GM23338 (cell line): Measurements from ENCODE around the gene ASPG. TPM values are rescaled to one million over a fixed set of nuclear protein-coding genes. Genes with fewer than 3 reads are reported as not detected.

Experiments
- ATAC-seq: fragments of 200-7000 bp; cut with Tn5 transposase; 3 replicates; pipeline ENCODE4 v1.9.1; 2020
- DNase-seq: peaks from one replicate; pipeline ENCODE4 v3.0.0-alpha.2; 2015; ENCODE audit warnings: low spot score
- H2AFZ ChIP-seq: fragments of 200-600 bp; sonication (generic); 2 replicates; pipeline ENCODE4 v1.8.0; 2016; ENCODE audit warnings: antibody characterized with exemption, mild to moderate bottlenecking, moderate library complexity
- H3F3A ChIP-seq: fragments of 200-600 bp; sonication (generic); replicated peaks from 2 replicates; pipeline ENCODE4 v1.8.0; 2017; ENCODE audit warnings: antibody characterized with exemption, mixed run types, low read depth
- H3K27ac ChIP-seq: fragments of 200-600 bp; sonication (generic); 2 replicates; pipeline ENCODE4 v1.6.1; 2016; ENCODE audit warnings: low read depth
- H3K27me3 ChIP-seq: fragments of 200-600 bp; sonication (generic); 2 replicates; pipeline ENCODE4 v1.8.0; 2016; ENCODE audit warnings: mild to moderate bottlenecking, mixed run types, moderate library complexity; ENCODE audit not compliant: insufficient read depth
- H3K36me3 ChIP-seq: fragments of 200-600 bp; sonication (generic); 2 replicates; pipeline ENCODE4 v1.8.0; 2016; ENCODE audit warnings: mild to moderate bottlenecking; ENCODE audit not compliant: insufficient read depth
- H3K4me1 ChIP-seq: fragments of 200-600 bp; sonication (generic); 2 replicates; pipeline ENCODE4 v1.8.0; 2016; ENCODE audit warnings: mild to moderate bottlenecking, moderate library complexity; ENCODE audit not compliant: insufficient read depth
- H3K4me2 ChIP-seq: fragments of 200-600 bp; sonication (generic); 2 replicates; pipeline ENCODE4 v1.7.1; 2017; ENCODE audit warnings: mixed run types
- H3K4me3 ChIP-seq: fragments of 200-600 bp; sonication (generic); 2 replicates; pipeline ENCODE4 v1.6.1; 2016; ENCODE audit warnings: mixed run types
- H3K79me2 ChIP-seq: fragments of 200-600 bp; sonication (generic); replicated peaks from 2 replicates; pipeline ENCODE4 v1.8.0; 2017; ENCODE audit warnings: mild to moderate bottlenecking; ENCODE audit not compliant: insufficient read depth
- H3K9me2 ChIP-seq: fragments of 200-600 bp; sonication (generic); 2 replicates; pipeline ENCODE4 v1.8.0; 2017; ENCODE audit not compliant: insufficient read depth
- H4K20me1 ChIP-seq: fragments of 200-600 bp; sonication (generic); replicated peaks from 2 replicates; pipeline ENCODE4 v1.8.0; 2017; ENCODE audit warnings: mild to moderate bottlenecking; ENCODE audit not compliant: insufficient read depth
- H3K27ac Mint-ChIP-seq: 2 replicates; pipeline ENCODE4 v1.8.0; 2020; ENCODE audit warnings: inconsistent platforms, mild to moderate bottlenecking, moderate library complexity, mixed read lengths
- H3K27me3 Mint-ChIP-seq: 3 replicates; pipeline ENCODE4 v1.8.0; 2022; ENCODE audit warnings: low read depth, mild to moderate bottlenecking, moderate library complexity, mixed read lengths, inconsistent platforms; ENCODE audit not compliant: insufficient read depth, poor library complexity
- H3K36me3 Mint-ChIP-seq: 3 replicates; pipeline ENCODE4 v1.8.0; 2021; ENCODE audit warnings: low read depth, mild to moderate bottlenecking, inconsistent platforms, moderate library complexity, mixed read lengths
- H3K4me1 Mint-ChIP-seq: 3 replicates; pipeline ENCODE4 v1.8.0; 2020; ENCODE audit warnings: mild to moderate bottlenecking, inconsistent platforms, mixed read lengths
- H3K4me3 Mint-ChIP-seq: 3 replicates; pipeline ENCODE4 v1.8.0; 2021; ENCODE audit warnings: moderate library complexity, mild to moderate bottlenecking, inconsistent platforms, mixed read lengths
- H3K9me3 Mint-ChIP-seq: 3 replicates; pipeline ENCODE4 v1.8.0; 2020; ENCODE audit warnings: moderate library complexity, mild to moderate bottlenecking, inconsistent platforms, mixed read lengths
- CREB1 ChIP-seq: fragments of 250-450 bp; sonication (Bioruptor Pico); IDR thresholded peaks from 2 replicates; pipeline ENCODE4 v1.5.0; 2020; ENCODE audit warnings: low read depth, mild to moderate bottlenecking, moderate library complexity
- EZH2 ChIP-seq: fragments of 200-600 bp; sonication (generic); IDR thresholded peaks from one replicate; pipeline ENCODE4 v1.8.0; 2017; ENCODE audit warnings: antibody characterized with exemption, mild to moderate bottlenecking, low read depth; ENCODE audit not compliant: unreplicated experiment
- EZH2phosphoT487 ChIP-seq: fragments of 200-600 bp; sonication (generic); IDR thresholded peaks from one replicate; pipeline ENCODE4 v1.8.1; 2018; ENCODE audit warnings: antibody characterized with exemption; ENCODE audit not compliant: unreplicated experiment
- JUNB ChIP-seq: IDR thresholded peaks from one replicate; pipeline ENCODE4 v1.6.1; 2016; ENCODE audit warnings: antibody characterized with exemption; ENCODE audit not compliant: unreplicated experiment
- NANOG ChIP-seq: IDR thresholded peaks from 2 replicates; pipeline ENCODE4 v1.6.1; 2016; ENCODE audit warnings: antibody characterized with exemption, borderline replicate concordance
- POLR2AphosphoS5 ChIP-seq: IDR thresholded peaks from 2 replicates; pipeline ENCODE4 v1.6.1; 2016; ENCODE audit warnings: antibody characterized with exemption, low read depth
- STAT1 ChIP-seq: IDR thresholded peaks from one replicate; pipeline ENCODE4 v1.6.1; 2016; ENCODE audit warnings: antibody characterized with exemption; ENCODE audit not compliant: unreplicated experiment
- ZNF114 ChIP-seq: fragments of 250-450 bp; sonication (Bioruptor Pico); IDR thresholded peaks from 2 replicates; pipeline ENCODE4 v1.5.0; 2020; ENCODE audit warnings: mild to moderate bottlenecking, moderate library complexity
- ZNF331 ChIP-seq: fragments of 250-450 bp; sonication (Bioruptor Pico); IDR thresholded peaks from 2 replicates; pipeline ENCODE4 v1.5.0; 2020; ENCODE audit warnings: low read depth, mild to moderate bottlenecking, moderate library complexity
- polyA plus RNA-seq: library from polyadenylated mRNA; unstranded; fragments of >200 nt; fragmentation: Nextera tagmentation; extraction: Ambion mirVana; gene quantifications from 2 replicates; pipeline ENCODE4 v1.2.1, GENCODE V29; 2016
- total RNA-seq: library from RNA; depleted of rRNA; stranded (reverse); fragments of >200 nt; shearing (Covaris generic); gene quantifications from 2 replicates; pipeline ENCODE4 v1.2.3, GENCODE V29; 2014
- TF ChIP-seq, protein P1 (sequence below): IDR thresholded peaks from one replicate; pipeline ENCODE4 v1.6.1; 2018; ENCODE audit warnings: antibody characterized with exemption; ENCODE audit not compliant: unreplicated experiment
- TF ChIP-seq, protein P2 (sequence below): IDR thresholded peaks from 2 replicates; pipeline ENCODE4 v1.6.1; 2016; ENCODE audit warnings: antibody characterized with exemption
- TF ChIP-seq, protein P3 (sequence below): fragments of 250-450 bp; sonication (Bioruptor Pico); IDR thresholded peaks from 2 replicates; pipeline ENCODE4 v1.5.0; 2020; ENCODE audit warnings: mild to moderate bottlenecking, moderate library complexity

The ASPG gene
- total and polyA plus RNA-seq, 2 experiments from 2014 or later: 0.61 to 6.2 TPM

DNA sequence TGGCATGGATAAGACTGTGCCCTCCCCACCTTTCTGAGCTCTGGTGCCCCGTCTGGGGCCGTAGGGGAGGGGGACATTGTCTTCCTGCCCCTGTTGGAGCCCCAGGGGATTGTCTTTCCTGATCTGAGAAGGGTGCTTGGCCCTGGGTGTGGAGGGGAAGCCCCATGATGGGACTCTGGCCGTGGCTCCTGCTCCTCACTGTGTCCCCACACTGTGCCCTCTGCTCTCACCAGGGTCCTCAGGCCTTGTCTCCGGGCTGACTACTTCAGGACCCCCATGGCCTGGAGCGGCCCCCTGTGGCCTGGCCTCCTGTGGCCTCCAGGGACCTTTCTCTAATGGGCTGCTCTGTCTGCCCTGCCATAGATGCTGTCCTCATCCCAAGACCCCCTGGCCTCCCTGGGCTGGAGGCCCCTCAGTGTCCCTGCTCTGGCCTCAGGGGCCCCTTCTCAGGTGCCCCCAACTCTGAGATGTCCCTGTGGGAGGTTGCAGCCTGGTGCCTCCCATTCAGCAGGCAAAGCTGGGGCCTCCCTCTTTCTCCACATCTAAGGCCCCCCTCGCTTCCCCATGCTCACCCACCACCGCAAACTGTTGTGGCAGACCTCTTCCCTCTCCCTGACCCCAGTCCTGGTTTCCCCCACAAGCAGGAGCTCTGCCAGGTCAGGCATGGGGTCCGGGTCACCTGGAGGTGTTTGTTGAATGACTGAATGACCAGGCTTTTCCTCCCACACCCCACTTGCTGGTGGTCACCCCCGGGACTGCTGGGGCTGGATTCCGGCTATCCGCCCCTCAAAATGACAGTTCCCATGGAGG, 56.8 kb downstream of the ASPG start:
- DNase-seq: no peak
- Histone ChIP-seq H3K4me1 (peaks cover 12% of the 10 kb centered on the region), H2AFZ (no peak overlapping the region), H3K79me2 (peaks cover 80% of the 10 kb centered on the region), H3K36me3 (no peaks in the 10 kb centered on the region), H3F3A (no peaks in the 10 kb centered on the region), H3K27me3 (peaks cover 5% of the 10 kb centered on the region), H3K4me3 (no peak overlapping the region), H3K27ac (no peak overlapping the region), H4K20me1 (peaks cover 4% of the 10 kb centered on the region), H3K9me2 (no peaks in the 10 kb centered on the region), H3K4me2 (no peak overlapping the region)
- no peak for TF ChIP-seq POLR2AphosphoS5
- TF ChIP-seq CREB1 (CRISPR knock-in tag): no peak
- TF ChIP-seq, protein P1, sequence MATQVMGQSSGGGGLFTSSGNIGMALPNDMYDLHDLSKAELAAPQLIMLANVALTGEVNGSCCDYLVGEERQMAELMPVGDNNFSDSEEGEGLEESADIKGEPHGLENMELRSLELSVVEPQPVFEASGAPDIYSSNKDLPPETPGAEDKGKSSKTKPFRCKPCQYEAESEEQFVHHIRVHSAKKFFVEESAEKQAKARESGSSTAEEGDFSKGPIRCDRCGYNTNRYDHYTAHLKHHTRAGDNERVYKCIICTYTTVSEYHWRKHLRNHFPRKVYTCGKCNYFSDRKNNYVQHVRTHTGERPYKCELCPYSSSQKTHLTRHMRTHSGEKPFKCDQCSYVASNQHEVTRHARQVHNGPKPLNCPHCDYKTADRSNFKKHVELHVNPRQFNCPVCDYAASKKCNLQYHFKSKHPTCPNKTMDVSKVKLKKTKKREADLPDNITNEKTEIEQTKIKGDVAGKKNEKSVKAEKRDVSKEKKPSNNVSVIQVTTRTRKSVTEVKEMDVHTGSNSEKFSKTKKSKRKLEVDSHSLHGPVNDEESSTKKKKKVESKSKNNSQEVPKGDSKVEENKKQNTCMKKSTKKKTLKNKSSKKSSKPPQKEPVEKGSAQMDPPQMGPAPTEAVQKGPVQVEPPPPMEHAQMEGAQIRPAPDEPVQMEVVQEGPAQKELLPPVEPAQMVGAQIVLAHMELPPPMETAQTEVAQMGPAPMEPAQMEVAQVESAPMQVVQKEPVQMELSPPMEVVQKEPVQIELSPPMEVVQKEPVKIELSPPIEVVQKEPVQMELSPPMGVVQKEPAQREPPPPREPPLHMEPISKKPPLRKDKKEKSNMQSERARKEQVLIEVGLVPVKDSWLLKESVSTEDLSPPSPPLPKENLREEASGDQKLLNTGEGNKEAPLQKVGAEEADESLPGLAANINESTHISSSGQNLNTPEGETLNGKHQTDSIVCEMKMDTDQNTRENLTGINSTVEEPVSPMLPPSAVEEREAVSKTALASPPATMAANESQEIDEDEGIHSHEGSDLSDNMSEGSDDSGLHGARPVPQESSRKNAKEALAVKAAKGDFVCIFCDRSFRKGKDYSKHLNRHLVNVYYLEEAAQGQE: no peak
- TF ChIP-seq, protein P2, sequence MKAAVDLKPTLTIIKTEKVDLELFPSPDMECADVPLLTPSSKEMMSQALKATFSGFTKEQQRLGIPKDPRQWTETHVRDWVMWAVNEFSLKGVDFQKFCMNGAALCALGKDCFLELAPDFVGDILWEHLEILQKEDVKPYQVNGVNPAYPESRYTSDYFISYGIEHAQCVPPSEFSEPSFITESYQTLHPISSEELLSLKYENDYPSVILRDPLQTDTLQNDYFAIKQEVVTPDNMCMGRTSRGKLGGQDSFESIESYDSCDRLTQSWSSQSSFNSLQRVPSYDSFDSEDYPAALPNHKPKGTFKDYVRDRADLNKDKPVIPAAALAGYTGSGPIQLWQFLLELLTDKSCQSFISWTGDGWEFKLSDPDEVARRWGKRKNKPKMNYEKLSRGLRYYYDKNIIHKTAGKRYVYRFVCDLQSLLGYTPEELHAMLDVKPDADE: no peak
- no peak for TF ChIP-seq JUNB
- no peak for TF ChIP-seq STAT1
- TF ChIP-seq ZNF331: no peak
- TF ChIP-seq, protein P3, sequence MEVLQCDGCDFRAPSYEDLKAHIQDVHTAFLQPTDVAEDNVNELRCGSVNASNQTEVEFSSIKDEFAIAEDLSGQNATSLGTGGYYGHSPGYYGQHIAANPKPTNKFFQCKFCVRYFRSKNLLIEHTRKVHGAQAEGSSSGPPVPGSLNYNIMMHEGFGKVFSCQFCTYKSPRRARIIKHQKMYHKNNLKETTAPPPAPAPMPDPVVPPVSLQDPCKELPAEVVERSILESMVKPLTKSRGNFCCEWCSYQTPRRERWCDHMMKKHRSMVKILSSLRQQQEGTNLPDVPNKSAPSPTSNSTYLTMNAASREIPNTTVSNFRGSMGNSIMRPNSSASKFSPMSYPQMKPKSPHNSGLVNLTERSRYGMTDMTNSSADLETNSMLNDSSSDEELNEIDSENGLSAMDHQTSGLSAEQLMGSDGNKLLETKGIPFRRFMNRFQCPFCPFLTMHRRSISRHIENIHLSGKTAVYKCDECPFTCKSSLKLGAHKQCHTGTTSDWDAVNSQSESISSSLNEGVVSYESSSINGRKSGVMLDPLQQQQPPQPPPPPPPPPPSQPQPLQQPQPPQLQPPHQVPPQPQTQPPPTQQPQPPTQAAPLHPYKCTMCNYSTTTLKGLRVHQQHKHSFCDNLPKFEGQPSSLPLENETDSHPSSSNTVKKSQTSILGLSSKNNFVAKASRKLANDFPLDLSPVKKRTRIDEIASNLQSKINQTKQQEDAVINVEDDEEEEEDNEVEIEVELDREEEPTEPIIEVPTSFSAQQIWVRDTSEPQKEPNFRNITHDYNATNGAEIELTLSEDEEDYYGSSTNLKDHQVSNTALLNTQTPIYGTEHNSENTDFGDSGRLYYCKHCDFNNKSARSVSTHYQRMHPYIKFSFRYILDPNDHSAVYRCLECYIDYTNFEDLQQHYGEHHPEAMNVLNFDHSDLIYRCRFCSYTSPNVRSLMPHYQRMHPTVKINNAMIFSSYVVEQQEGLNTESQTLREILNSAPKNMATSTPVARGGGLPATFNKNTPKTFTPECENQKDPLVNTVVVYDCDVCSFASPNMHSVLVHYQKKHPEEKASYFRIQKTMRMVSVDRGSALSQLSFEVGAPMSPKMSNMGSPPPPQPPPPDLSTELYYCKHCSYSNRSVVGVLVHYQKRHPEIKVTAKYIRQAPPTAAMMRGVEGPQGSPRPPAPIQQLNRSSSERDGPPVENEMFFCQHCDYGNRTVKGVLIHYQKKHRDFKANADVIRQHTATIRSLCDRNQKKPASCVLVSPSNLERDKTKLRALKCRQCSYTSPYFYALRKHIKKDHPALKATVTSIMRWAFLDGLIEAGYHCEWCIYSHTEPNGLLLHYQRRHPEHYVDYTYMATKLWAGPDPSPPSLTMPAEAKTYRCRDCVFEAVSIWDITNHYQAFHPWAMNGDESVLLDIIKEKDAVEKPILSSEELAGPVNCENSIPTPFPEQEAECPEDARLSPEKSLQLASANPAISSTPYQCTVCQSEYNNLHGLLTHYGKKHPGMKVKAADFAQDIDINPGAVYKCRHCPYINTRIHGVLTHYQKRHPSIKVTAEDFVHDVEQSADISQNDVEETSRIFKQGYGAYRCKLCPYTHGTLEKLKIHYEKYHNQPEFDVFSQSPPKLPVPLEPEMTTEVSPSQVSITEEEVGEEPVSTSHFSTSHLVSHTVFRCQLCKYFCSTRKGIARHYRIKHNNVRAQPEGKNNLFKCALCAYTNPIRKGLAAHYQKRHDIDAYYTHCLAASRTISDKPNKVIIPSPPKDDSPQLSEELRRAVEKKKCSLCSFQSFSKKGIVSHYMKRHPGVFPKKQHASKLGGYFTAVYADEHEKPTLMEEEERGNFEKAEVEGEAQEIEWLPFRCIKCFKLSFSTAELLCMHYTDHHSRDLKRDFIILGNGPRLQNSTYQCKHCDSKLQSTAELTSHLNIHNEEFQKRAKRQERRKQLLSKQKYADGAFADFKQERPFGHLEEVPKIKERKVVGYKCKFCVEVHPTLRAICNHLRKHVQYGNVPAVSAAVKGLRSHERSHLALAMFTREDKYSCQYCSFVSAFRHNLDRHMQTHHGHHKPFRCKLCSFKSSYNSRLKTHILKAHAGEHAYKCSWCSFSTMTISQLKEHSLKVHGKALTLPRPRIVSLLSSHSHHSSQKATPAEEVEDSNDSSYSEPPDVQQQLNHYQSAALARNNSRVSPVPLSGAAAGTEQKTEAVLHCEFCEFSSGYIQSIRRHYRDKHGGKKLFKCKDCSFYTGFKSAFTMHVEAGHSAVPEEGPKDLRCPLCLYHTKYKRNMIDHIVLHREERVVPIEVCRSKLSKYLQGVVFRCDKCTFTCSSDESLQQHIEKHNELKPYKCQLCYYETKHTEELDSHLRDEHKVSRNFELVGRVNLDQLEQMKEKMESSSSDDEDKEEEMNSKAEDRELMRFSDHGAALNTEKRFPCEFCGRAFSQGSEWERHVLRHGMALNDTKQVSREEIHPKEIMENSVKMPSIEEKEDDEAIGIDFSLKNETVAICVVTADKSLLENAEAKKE (CRISPR knock-in tag): no peak
- TF ChIP-seq ZNF114 (CRISPR knock-in tag): no peak
- TF ChIP-seq EZH2phosphoT487: no peak
- no peak for TF ChIP-seq EZH2
- no peak for TF ChIP-seq NANOG
- peaks cover 29% of the 10 kb centered on the region for H3K4me1 Mint-ChIP-seq
- H3K27me3 Mint-ChIP-seq: peaks cover 10% of the 10 kb centered on the region
- no peak overlapping the region for H3K27ac Mint-ChIP-seq
- ATAC-seq: no peak
- H3K36me3 Mint-ChIP-seq: no peaks in the 10 kb centered on the region; the same call in 2 of the 3 replicates
- H3K9me3 Mint-ChIP-seq: no peaks in the 10 kb centered on the region
- H3K4me3 Mint-ChIP-seq: no peak overlapping the region
